HCT116 (cell line): ENCODE data around the gene ADGRV1. TPM values are rescaled to one million over a fixed set of nuclear protein-coding genes. Genes with fewer than 3 reads are reported as not detected.

Source experiments
- ATAC-seq: fragments of 200-7000 bp; cut with Tn5 transposase; 2 replicates; pipeline ENCODE4 v1.9.1; 2020; ENCODE audit warnings: mild to moderate bottlenecking, moderate library complexity
- BruUV-seq: library from RNA; stranded (reverse); fragments of 400-500 nt; replicated peaks from 2 replicates; lab custom pipeline; 2021; lab: Mats Ljungman, UMichigan
- CTCF ChIA-PET: fragments of 300-600 bp; sonication (Branson Sonifier 250); formaldehyde crosslinking; loops from one replicate; lab custom pipeline; 2021; ENCODE audit warnings: antibody characterized with exemption; lab: Charles Lee
- POLR2A ChIA-PET: fragments of 300-600, 350-600 bp; sonication (Branson Sonifier 250); formaldehyde crosslinking; loops from one replicate; lab custom pipeline; 2021; ENCODE audit warnings: antibody characterized with exemption; lab: Charles Lee
- RAD21 ChIA-PET, 2 experiments: fragments of 300-600 bp; sonication (Branson Sonifier 250); formaldehyde crosslinking; loops; one replicate each; lab custom pipeline; 2023; ENCODE audit warnings: low total read pairs in 2 of 2; ENCODE audit not compliant: uncharacterized antibody in 2 of 2, unreplicated experiment in 2 of 2, low non-redundant PET in 1 of 2; lab: Charles Lee
- DNase-seq: peaks from one replicate; pipeline ENCODE4 v3.0.0-alpha.2; 2010; ENCODE audit warnings: low read depth, low spot score
- H2AFZ ChIP-seq: fragments of 200-600 bp; shearing (Covaris generic), sonication (generic); 2 replicates; pipeline ENCODE4 v1.6.1; 2017; ENCODE audit warnings: low read depth, mixed run types, mixed read lengths, antibody characterized with exemption, low read length; ENCODE audit not compliant: poor library complexity, severe bottlenecking
- H3K27ac ChIP-seq: 2 replicates; pipeline ENCODE4 v1.5.1; 2012; ENCODE audit warnings: low read depth, low read length
- H3K27me3 ChIP-seq: fragments of 200-600 bp; sonication (generic); 2 replicates; pipeline ENCODE4 v1.6.1; 2016; ENCODE audit warnings: mixed run types, low read length, mixed read lengths; ENCODE audit not compliant: insufficient read depth
- H3K36me3 ChIP-seq, 2 experiments: fragments of 200-500 bp in 1 of 2; fragments of 200-600 bp in 1 of 2; sonication (Bioruptor generic) in 1 of 2; sonication (generic) in 1 of 2; 2 replicates each; pipeline versions ENCODE4 v1.5.1 to v1.6.1; 2014 to 2016; ENCODE audit warnings: low read length in 2 of 2, inconsistent platforms in 1 of 2, mixed read lengths in 1 of 2, mixed run types in 1 of 2; ENCODE audit not compliant: insufficient read depth in 2 of 2, control insufficient read depth in 1 of 2
- H3K4me1 ChIP-seq, 2 experiments: fragments of 200-600 bp in 1 of 2; sonication (generic) in 1 of 2; 2 replicates each; pipeline versions ENCODE4 v1.5.1 to v1.6.1; 2012 to 2017; ENCODE audit warnings: low read length in 2 of 2, inconsistent platforms in 1 of 2, mild to moderate bottlenecking in 1 of 2, mixed read lengths in 1 of 2, mixed run types in 1 of 2, moderate library complexity in 1 of 2; ENCODE audit not compliant: insufficient read depth in 2 of 2, control insufficient read depth in 1 of 2
- H3K4me2 ChIP-seq: fragments of 200-600 bp; sonication (generic); 2 replicates; pipeline ENCODE4 v1.6.1; 2017; ENCODE audit warnings: mixed run types, low read length, mixed read lengths
- H3K4me3 ChIP-seq, 2 experiments: fragments of 200-600 bp in 1 of 2; sonication (generic) in 1 of 2; replicated peaks in 1 of 2; 2 replicates each; pipeline ENCODE4 v1.5.1; 2011 to 2016; ENCODE audit warnings: low read length in 2 of 2, control low read depth in 1 of 2, low read depth in 1 of 2, mild to moderate bottlenecking in 1 of 2, mixed read lengths in 1 of 2, mixed run types in 1 of 2
- H3K79me2 ChIP-seq: fragments of 200-600 bp; sonication (generic); 2 replicates; pipeline ENCODE4 v1.6.1; 2017; ENCODE audit warnings: mild to moderate bottlenecking, mixed run types, low read length, moderate library complexity, mixed read lengths; ENCODE audit not compliant: insufficient read depth
- H3K9ac ChIP-seq: fragments of 200-600 bp; sonication (generic); 2 replicates; pipeline ENCODE4 v1.6.1; 2016; ENCODE audit warnings: low read length, mixed read lengths
- H3K9me2 ChIP-seq: fragments of 200-600 bp; sonication (generic), shearing (Covaris generic); 2 replicates; pipeline ENCODE4 v1.6.1; 2017; ENCODE audit warnings: mixed run types, mild to moderate bottlenecking, moderate library complexity; ENCODE audit not compliant: insufficient read depth
- H3K9me3 ChIP-seq, 2 experiments: fragments of 200-500 bp in 1 of 2; fragments of 200-600 bp in 1 of 2; sonication (Bioruptor generic) in 1 of 2; sonication (generic) in 1 of 2; 2 replicates each; pipeline ENCODE4 v1.6.1; 2014 to 2017; ENCODE audit warnings: low read length in 2 of 2, mixed read lengths in 2 of 2, inconsistent platforms in 1 of 2, low read depth in 1 of 2, mild to moderate bottlenecking in 1 of 2, mixed run types in 1 of 2, moderate library complexity in 1 of 2; ENCODE audit not compliant: control insufficient read depth in 1 of 2, insufficient read depth in 1 of 2
- H4K20me1 ChIP-seq: fragments of 200-600 bp; sonication (generic), shearing (Covaris generic); 2 replicates; pipeline ENCODE4 v1.6.1; 2017; ENCODE audit warnings: mixed run types, mild to moderate bottlenecking, moderate library complexity; ENCODE audit not compliant: insufficient read depth
- EZH2 ChIP-seq: fragments of 200-600 bp; sonication (generic); IDR thresholded peaks from 2 replicates; pipeline ENCODE4 v1.6.1; 2017; ENCODE audit warnings: antibody characterized with exemption, mixed run types
- JUND ChIP-seq: IDR thresholded peaks from 2 replicates; pipeline ENCODE4 v1.6.1; 2012
- POLR2A ChIP-seq: IDR thresholded peaks from 2 replicates; pipeline ENCODE4 v1.7.0; 2011; ENCODE audit warnings: borderline replicate concordance; ENCODE audit not compliant: insufficient read depth, insufficient read length; ENCODE audit errors: extremely low read depth
- RAD21 ChIP-seq: IDR thresholded peaks from 2 replicates; pipeline ENCODE4 v1.6.1; 2012; ENCODE audit warnings: low read depth, mild to moderate bottlenecking
- SIN3A ChIP-seq: IDR thresholded peaks from 2 replicates; pipeline ENCODE4 v1.6.1; 2012; ENCODE audit warnings: low read depth
- SP1 ChIP-seq: IDR thresholded peaks from 2 replicates; pipeline ENCODE4 v1.6.1; 2012; ENCODE audit warnings: low read depth
- SRF ChIP-seq: IDR thresholded peaks from 2 replicates; pipeline ENCODE4 v1.6.1; 2012; ENCODE audit warnings: low read depth
- intact Hi-C: fragments of 100-400 bp; cut with micrococcal nuclease; formaldehyde crosslinking; loops from 2 replicates; pipeline ENCODE4 v1.10.0; 2022
- total RNA-seq: library from RNA; stranded (reverse); gene quantifications from one replicate; pipeline ENCODE4 v1.2.1, GENCODE V29; 2021; ENCODE audit not compliant: unreplicated experiment
- TF ChIP-seq, protein P1 (sequence below): IDR thresholded peaks from 2 replicates; pipeline ENCODE4 v1.6.1; 2012
- TF ChIP-seq, protein P2 (sequence below): IDR thresholded peaks from 2 replicates; pipeline ENCODE4 v1.6.1; 2012; ENCODE audit warnings: low read depth
- TF ChIP-seq, protein P3 (sequence below), 3 experiments: fragments of 200-600 bp in 1 of 3; sonication (generic) in 1 of 3; IDR thresholded peaks in 2 of 3; conservative IDR thresholded peaks in 1 of 3; 2 replicates each; pipeline ENCODE4 v1.5.1; 2012 to 2017; ENCODE audit warnings: low read depth in 2 of 3, low read length in 2 of 3, antibody characterized with exemption in 1 of 3, borderline replicate concordance in 1 of 3, control low read depth in 1 of 3, mild to moderate bottlenecking in 1 of 3, mixed read lengths in 1 of 3, mixed run types in 1 of 3, moderate library complexity in 1 of 3; ENCODE audit not compliant: insufficient read depth in 1 of 3

The ADGRV1 gene
- total RNA-seq, 1 experiment from 2014 or later = 6.0 TPM

DNA sequence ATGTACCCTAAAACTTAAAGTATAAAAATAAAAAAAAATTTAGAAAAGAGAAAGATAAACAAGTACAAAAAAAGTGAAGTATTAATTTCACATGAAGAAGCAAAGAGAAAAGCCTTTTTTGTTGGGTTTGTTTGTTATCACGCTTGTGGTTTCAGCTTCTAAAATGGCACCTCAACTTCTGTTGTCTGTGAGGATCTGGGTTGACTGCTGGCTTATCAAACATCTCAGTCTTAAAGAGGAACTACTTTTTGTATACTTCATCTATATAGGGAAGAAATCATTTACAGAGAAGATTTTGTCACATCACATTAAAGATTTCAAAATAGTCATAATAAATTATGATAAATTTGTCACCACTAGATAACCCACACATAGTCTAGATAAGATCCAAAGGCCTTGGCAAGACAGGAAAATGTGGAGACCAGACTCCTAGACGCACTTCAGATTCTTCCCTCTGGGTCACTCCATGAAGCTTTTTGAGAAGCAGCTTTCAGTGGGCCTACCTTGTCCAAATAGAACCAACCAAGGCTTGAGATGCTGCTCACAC, 8.8 kb upstream of the ADGRV1 start:
- BruUV-seq = no TSS peak
- Histone ChIP-seq H3K9me2 (no peaks in the 10 kb centered on the region), H4K20me1 (no peaks in the 10 kb centered on the region), H3K4me2 (no peak overlapping the region), H3K27ac (no peak overlapping the region), H3K4me3 (no peak overlapping the region), H2AFZ (no peak overlapping the region), H3K27me3 (no peaks in the 10 kb centered on the region), H3K36me3 (no peaks in the 10 kb centered on the region), H3K4me1 (peaks cover 0 to 8% of the 10 kb centered on the region in 2 experiments; a peak in 2 of 4 replicates), H3K9ac (no peak overlapping the region), H3K9me3 (no peaks in the 10 kb centered on the region), H3K79me2 (no peaks in the 10 kb centered on the region)
- RAD21 ChIA-PET = no interaction called here
- DNase-seq (no peak), ATAC-seq (no peak)
- CTCF ChIA-PET = no interaction called here
- intact Hi-C loops = no loop called here
- POLR2A ChIA-PET = no interaction called here
- TF ChIP-seq EZH2 (no peak), SRF (no peak), SP1 (no peak), SIN3A (no peak)
- TF ChIP-seq, protein P1, sequence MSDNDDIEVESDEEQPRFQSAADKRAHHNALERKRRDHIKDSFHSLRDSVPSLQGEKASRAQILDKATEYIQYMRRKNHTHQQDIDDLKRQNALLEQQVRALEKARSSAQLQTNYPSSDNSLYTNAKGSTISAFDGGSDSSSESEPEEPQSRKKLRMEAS = no peak

DNA sequence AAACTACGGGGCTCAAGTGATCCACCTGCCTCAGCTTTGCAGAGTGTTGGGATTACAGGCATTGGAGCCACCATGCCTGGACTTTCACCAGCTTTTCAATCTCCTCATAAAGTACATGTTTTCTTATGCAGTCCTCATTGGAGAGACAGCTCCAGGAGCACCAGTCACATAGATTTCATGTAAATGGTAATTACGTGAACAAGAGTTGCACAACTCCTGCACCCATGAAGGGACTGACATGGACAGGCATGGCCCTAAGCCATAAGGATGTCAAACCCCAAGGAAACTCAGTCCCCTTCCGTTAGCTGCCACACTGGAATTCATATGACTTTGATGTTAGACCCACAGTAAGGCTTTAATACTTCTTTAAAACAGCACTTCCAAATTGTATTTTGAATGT, 7.6 kb upstream of the ADGRV1 start:
- RAD21 ChIA-PET = no interaction called here
- Histone ChIP-seq H3K9me3 (no peaks in the 10 kb centered on the region), H2AFZ (no peak overlapping the region), H3K4me2 (no peak overlapping the region), H3K79me2 (no peaks in the 10 kb centered on the region), H3K36me3 (no peaks in the 10 kb centered on the region), H3K27me3 (no peaks in the 10 kb centered on the region), H3K4me3 (no peak overlapping the region), H3K4me1 (peaks cover 0 to 8% of the 10 kb centered on the region in 2 experiments; a peak in 2 of 4 replicates), H4K20me1 (no peaks in the 10 kb centered on the region), H3K27ac (no peak overlapping the region), H3K9me2 (no peaks in the 10 kb centered on the region), H3K9ac (no peak overlapping the region)
- TF ChIP-seq JUND (no peak), POLR2A (no peak), RAD21 (no peak)
- TF ChIP-seq, protein P2, sequence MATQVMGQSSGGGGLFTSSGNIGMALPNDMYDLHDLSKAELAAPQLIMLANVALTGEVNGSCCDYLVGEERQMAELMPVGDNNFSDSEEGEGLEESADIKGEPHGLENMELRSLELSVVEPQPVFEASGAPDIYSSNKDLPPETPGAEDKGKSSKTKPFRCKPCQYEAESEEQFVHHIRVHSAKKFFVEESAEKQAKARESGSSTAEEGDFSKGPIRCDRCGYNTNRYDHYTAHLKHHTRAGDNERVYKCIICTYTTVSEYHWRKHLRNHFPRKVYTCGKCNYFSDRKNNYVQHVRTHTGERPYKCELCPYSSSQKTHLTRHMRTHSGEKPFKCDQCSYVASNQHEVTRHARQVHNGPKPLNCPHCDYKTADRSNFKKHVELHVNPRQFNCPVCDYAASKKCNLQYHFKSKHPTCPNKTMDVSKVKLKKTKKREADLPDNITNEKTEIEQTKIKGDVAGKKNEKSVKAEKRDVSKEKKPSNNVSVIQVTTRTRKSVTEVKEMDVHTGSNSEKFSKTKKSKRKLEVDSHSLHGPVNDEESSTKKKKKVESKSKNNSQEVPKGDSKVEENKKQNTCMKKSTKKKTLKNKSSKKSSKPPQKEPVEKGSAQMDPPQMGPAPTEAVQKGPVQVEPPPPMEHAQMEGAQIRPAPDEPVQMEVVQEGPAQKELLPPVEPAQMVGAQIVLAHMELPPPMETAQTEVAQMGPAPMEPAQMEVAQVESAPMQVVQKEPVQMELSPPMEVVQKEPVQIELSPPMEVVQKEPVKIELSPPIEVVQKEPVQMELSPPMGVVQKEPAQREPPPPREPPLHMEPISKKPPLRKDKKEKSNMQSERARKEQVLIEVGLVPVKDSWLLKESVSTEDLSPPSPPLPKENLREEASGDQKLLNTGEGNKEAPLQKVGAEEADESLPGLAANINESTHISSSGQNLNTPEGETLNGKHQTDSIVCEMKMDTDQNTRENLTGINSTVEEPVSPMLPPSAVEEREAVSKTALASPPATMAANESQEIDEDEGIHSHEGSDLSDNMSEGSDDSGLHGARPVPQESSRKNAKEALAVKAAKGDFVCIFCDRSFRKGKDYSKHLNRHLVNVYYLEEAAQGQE = no peak
- TF ChIP-seq, protein P3, sequence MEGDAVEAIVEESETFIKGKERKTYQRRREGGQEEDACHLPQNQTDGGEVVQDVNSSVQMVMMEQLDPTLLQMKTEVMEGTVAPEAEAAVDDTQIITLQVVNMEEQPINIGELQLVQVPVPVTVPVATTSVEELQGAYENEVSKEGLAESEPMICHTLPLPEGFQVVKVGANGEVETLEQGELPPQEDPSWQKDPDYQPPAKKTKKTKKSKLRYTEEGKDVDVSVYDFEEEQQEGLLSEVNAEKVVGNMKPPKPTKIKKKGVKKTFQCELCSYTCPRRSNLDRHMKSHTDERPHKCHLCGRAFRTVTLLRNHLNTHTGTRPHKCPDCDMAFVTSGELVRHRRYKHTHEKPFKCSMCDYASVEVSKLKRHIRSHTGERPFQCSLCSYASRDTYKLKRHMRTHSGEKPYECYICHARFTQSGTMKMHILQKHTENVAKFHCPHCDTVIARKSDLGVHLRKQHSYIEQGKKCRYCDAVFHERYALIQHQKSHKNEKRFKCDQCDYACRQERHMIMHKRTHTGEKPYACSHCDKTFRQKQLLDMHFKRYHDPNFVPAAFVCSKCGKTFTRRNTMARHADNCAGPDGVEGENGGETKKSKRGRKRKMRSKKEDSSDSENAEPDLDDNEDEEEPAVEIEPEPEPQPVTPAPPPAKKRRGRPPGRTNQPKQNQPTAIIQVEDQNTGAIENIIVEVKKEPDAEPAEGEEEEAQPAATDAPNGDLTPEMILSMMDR (IDR thresholded peaks at IDR 0.05 in 2 of 3, conservative IDR thresholded peaks at IDR 0.05 in 1 of 3; ENCODE audit: borderline replicate concordance in 1 of 3, insufficient read depth in 1 of 3, low read depth in 2 of 3, low read length in 2 of 3) = no peak
- CTCF ChIA-PET = no interaction called here
- POLR2A ChIA-PET = no interaction called here
- DNase-seq (no peak), ATAC-seq (no peak)
- intact Hi-C loops = no loop called here
- no TSS peak for BruUV-seq
